Fibroblast of pulmonary artery (primary cell): ENCODE data around the gene KRT17.
"Not testable (repeated sequence)": the region's sequence is repeated elsewhere in the genome, so short reads cannot be mapped to it uniquely, and the experiment has no call there.

ENCODE experiments used
- DNase-seq: peaks from one replicate; pipeline ENCODE4 v3.0.0-alpha.2; 2010; ENCODE audit warnings: low read depth
- H3K4me3 ChIP-seq: replicated peaks from 2 replicates; pipeline ENCODE4 v1.5.1; 2011; ENCODE audit warnings: low read depth, mild to moderate bottlenecking, control low read depth, low read length, moderate library complexity
- TF ChIP-seq, protein P1 (sequence below): IDR thresholded peaks from 2 replicates; pipeline ENCODE4 v1.5.1; 2011; ENCODE audit warnings: mild to moderate bottlenecking, control low read depth, low read length, inconsistent platforms; ENCODE audit errors: missing control alignments

Gene KRT17

DNA sequence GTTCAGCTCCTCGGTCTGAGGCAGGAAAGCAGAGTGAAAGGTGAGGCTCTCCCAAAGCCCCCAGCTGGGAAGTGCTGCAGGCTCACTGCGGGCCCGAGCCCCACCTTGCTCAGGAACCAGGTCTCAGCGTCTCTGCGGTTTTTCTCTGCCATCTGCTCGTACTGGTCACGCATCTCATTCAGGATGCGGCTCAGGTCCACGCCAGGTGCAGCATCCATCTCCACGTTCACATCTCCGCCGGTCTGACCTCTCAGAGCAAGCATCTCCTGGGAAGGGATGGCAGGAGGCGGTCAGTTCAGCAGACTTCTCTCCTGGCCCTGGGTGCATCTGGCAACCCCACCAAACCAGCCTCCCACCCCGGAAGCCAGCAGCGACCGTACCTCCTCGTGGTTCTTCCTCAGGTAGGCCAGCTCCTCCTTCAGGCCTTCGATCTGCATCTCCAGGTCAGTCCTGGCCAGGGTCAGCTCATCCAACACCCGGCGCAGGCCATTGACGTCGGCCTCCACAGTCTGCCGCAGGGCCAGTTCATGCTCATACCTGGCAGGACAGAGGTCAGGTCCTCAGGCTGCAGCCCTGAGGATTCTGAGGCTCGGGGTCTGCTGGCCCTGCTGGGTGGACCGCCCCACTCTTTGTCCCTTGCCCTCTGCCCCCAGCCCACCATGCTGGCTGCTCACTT lies 13.3 kb downstream of the KRT17 start:
- no peak overlapping the region for H3K4me3 ChIP-seq
- TF ChIP-seq, protein P1, sequence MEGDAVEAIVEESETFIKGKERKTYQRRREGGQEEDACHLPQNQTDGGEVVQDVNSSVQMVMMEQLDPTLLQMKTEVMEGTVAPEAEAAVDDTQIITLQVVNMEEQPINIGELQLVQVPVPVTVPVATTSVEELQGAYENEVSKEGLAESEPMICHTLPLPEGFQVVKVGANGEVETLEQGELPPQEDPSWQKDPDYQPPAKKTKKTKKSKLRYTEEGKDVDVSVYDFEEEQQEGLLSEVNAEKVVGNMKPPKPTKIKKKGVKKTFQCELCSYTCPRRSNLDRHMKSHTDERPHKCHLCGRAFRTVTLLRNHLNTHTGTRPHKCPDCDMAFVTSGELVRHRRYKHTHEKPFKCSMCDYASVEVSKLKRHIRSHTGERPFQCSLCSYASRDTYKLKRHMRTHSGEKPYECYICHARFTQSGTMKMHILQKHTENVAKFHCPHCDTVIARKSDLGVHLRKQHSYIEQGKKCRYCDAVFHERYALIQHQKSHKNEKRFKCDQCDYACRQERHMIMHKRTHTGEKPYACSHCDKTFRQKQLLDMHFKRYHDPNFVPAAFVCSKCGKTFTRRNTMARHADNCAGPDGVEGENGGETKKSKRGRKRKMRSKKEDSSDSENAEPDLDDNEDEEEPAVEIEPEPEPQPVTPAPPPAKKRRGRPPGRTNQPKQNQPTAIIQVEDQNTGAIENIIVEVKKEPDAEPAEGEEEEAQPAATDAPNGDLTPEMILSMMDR, result no peak

DNA sequence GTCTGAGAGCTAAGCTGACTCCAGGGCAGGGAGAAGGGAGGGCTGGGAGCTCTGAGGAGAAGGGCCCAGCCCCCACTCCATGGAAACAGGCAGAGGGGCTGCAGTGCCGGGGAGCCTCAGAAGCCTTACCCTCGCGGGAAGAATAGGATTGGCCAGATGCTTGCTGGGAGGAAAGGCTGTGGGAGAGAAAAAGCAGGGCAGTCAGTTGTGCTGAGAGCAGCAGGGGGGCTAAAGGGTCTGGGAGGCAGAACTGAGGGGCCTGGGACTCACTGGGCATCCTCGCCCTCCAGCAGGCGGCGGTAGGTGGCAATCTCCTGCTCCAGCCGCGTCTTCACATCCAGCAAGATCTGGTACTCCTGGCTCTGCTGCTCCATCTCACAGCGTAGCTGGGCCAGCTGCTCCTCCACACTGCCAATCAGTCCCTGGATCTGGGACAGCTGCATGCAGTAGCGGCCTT lies 14.3 kb downstream of the KRT17 start:
- H3K4me3 ChIP-seq, DNase-seq: not testable (repeated sequence)
- TF ChIP-seq, protein P1, result peak; percentile 32

More for the DNA sequence above, 13.3 kb downstream of the KRT17 start:
- DNase-seq, result no peak

DNA sequence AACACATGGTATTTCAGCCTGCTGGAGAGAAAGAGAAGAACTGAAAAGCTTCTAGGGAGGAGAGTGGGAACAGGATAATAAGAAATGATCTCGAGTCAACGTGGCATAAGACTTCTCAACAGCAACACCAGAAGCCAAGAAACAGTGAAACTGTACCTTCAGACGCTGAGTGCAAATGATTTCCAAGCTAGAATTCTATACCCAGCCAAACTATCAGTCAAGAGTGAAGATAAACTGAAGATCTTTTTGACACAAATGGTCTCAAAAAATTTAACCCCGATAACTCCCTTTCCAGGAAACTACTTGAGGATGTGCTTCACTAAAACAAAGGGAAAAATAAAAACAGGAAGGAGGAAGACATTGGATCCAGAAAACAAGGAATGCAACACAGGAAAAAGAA lies 17.4 kb downstream of the KRT17 start:
- DNase-seq, H3K4me3 ChIP-seq: not testable (repeated sequence)

DNA sequence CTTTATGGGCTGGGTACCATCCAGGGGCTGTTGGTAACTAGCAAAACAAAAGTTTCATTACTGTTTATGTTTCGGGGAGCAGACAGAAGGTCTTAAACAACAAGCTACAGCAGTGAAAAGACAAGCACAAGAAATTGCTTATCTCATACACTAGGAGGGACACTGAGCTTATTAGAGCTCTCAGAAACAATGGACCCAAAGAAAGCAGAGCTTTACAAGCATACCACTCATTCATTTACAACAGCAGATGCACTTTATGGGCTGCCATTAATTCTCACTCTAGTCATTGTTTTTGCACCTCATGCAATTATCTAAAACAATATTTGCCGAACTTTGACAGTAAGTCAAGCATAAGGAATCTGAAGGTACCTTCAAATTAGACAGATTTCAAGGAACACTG lies 21.9 kb downstream of the KRT17 start:
- no peak for DNase-seq
- TF ChIP-seq, protein P1, result no peak
- no peak overlapping the region for H3K4me3 ChIP-seq

DNA sequence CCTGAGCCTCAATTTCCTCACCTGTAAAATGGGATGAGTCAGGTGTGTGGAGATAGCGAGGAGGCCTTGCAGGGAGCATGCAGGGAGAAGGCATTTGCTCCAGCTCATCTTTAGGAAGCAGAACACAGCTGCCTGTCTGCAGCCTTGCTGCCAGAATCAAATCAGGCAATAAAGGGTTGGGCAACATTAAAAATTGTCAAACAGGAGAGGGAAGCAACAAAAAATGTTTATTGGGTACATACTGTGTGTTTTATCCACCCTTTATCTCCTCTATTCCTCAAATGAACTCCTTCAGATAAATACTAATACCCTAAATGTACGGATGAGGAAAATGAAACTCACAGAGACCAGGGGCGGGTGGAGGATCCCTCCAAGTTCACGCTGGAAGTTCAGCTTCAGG lies 24.1 kb downstream of the KRT17 start:
- no peak for DNase-seq
- H3K4me3 ChIP-seq, result no peak overlapping the region
- TF ChIP-seq, protein P1, result no peak

DNA sequence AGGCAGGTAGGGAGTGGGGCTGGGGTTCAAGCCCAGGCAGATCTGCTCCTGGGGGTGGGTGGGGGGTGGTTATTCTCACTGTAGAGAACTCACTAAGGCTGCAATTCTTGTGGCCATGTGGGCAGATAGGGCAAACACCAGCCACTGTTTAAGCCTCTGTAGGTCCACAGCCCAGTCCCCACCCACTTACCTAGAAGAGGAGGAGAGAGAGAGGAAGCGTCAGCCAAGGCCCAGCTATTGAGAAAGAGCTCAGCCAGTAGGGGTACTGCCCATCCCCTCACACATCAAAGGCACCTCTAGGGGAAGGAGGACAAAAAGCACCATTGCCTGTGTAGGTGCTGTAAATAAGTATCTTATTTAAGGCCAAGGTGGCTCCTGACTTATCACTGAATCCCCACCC lies 24.7 kb downstream of the KRT17 start:
- H3K4me3 ChIP-seq, result no peak overlapping the region
- DNase-seq, result no peak
- TF ChIP-seq, protein P1, result no peak

DNA sequence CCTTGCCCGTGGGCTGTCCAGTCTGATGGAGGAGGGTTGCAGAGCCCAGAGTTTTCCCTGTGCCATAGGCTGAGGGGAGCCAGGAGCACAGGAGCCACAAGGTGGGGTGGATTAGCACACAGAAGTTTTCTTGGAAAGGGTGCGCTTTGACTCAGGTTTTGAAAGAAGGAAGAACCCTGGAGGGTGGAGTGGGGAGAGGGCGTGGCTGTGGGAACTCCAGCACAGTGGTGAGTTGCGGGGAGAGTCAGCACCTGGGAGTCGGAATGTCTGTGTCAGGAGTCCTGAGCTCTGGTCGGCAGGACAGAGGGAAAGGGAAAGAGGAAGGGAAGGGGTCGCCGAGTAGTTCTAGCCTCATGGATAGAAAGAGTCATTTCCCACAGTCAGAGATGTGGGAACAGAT lies 28.8 kb downstream of the KRT17 start:
- no peak overlapping the region for H3K4me3 ChIP-seq
- DNase-seq, result no peak
- TF ChIP-seq, protein P1, result no peak
